GM18873 (cell line): ENCODE data around the gene CDO1.
"Not testable (repeated sequence)": the region's sequence is repeated elsewhere in the genome, so short reads cannot be mapped to it uniquely, and the experiment has no call there.

ENCODE experiments used
- ATAC-seq: cut with Tn5 transposase; IDR thresholded peaks from one replicate; pipeline ENCODE4 v1.9.1; 2021; ENCODE audit warnings: mild to moderate bottlenecking, moderate library complexity, moderate number of reproducible peaks; ENCODE audit not compliant: unreplicated experiment, low FRiP score

CDO1 gene

GRCh38 chr5:115831163-115831768 lies 14.8 kb upstream of the CDO1 start:
- ATAC-seq: peak; percentile 74

DNA sequence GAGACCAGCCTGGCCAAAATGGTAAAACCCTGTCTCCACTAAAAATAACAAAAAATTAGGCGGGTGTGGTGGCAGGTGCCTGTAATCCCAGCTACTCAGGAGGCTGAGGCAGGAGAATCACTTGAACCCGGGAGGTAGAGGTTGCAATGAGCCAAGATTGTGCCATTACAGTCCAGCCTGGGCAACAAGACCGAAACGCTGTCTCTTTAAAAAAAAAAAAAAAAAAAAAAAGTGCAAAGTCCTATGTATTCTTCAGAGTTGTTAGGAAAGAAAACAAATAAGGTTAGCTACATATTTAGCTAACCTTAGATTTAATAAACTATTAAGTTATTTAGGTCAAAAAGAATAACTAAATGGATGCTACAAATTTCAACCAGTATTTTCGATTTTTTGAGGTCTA lies 13.5 kb upstream of the CDO1 start:
- no peak for ATAC-seq

DNA sequence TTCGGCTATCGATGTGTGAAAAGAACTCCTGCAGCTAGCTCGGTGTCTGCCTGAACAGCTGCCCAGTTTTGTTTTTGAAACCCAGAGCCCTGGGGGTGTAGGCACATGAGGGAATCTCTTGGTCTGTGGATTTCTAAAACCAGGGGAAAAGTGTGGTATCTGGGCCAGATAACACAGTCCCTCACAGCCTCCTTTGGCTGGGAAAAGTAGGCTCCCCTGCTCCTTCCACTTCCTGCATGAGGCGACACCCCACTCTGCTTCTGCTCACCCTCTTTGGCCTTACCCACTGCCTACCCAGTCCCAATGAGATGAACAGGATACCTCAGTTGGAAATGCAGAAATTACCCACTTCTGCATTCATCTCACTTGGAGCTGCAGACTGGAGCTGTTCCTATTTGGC lies 9.5 kb upstream of the CDO1 start:
- no peak for ATAC-seq

- not testable (repeated sequence) for ATAC-seq
Measured at GRCh38 chr5:115824983-115825382, 8.5 kb upstream of the CDO1 start.

- no peak for ATAC-seq
Measured at GRCh38 chr5:115820846-115821245, 4.4 kb upstream of the CDO1 start.

DNA sequence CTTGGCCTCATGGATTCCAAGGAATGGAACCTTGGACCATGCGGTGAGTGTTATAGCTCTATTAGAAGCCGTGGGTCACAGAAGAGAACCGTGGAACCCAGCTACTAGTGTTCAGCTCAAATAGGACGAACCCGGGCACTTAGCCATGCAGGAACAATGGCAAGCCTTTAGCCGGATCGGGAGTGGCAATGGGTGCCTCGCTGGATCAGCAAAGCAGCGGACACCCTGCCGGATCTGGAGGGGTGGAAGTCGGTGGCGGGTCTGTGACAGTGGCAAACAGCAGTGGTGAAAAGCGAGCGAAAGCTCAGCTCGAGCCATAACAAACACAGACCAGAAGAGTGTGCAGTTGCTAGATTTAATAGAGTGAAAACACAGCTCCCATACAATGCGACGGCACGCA lies 2.4 kb upstream of the CDO1 start:
- no peak for ATAC-seq

DNA sequence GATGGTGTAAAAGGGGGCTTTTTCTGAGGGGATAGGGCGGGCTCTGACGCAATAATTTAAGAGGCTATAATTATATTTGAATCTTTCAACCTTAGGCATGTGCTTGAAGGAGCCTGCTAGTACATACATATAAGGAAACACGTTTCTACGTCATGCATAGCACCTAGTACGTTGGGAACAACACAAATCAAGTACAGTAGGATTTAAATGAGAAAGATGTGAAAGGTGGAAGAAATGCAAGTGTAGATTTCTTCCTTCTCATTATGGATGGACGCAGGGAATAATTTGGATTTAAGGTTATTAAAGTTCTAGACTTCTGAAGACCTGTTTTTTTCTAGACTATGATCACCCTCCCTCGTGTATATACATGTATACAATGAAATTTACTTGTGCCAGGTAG lies 927 bp upstream of the CDO1 start:
- no peak for ATAC-seq

- ATAC-seq: no peak
Measured at GRCh38 chr5:115815693-115816225, 700 bp downstream of the CDO1 start.

- no peak for ATAC-seq
Measured at GRCh38 chr5:115815006-115815692, 1.3 kb downstream of the CDO1 start.

DNA sequence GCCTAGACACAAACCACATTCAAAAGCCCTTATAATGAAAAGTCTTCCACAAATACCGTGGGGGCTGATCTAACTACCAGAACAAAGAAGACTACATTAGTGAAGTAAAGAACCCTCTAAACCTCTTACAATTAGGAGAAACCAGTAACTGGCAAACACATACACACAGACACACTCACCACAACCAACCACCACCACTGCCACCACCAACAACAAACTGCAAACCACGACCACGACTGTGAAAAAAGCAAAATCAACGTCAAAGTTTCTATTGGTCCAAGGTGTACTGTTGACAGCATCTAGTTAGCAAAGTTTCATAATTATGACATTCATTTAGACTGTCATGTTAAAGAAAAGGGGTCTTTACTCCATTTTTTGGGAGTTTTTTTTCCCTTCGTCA lies 2.7 kb downstream of the CDO1 start:
- no peak for ATAC-seq

DNA sequence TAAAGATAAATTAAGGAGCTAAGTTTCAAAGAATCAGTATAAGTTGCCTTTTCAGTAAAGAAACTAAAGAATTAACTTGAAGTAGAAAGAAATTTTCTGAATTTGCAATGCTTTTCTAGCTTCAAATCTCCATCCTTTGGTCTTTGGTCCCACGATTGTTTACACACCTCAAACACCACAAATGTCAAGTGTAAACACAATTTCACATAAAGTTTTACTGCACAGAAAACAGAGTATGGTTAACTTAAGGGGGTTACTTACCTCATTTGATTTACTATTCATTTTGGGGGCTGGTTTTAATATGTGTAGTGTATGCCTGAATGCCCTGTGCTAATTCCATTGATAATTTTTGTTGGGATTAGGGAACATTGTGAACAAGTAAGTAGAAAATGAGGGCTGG lies 4.1 kb downstream of the CDO1 start:
- no peak for ATAC-seq

GRCh38 chr5:115811406-115811805 lies 5.1 kb downstream of the CDO1 start:
- no peak for ATAC-seq

DNA sequence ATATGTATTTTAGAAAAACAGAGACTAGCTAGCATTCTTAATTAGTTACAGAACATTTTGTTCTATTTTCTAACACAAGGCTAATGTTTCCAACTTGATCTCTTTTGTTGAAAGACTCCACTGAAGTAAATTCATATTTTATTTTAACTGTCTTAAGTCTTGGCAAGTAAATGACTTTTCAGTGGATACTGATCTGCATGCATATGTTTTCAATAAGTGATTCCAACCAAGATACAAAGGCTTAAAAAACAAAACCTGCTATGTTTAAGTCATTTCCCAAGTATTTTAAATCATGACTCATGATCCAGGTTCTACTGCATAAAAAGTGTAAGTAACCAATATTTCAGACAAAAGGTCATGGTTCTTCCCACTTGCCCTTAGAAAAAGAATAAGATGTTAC lies 5.7 kb downstream of the CDO1 start:
- no peak for ATAC-seq

- no peak for ATAC-seq
Measured at GRCh38 chr5:115809946-115810345, 6.5 kb downstream of the CDO1 start.

DNA sequence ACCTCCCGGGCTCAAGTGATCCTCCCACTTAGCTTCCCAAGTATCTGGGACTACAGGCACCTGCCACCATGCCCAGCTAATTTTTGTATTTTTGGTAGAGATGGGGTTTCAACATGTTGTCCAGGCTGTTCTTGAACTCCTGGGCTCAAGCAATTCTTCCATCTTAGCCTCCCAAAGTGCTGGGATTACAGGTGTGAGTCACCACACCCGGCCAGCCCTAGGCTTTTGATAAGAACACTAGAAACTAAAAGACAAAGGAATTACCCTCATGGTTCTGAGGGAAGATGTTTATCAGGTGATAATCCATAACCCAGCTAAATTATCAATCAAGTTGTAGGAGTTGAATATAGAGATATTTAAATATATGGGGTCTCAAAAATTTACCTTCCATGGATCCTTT lies 8.4 kb downstream of the CDO1 start:
- ATAC-seq: not testable (repeated sequence)

GRCh38 chr5:115807654-115808052 lies 8.8 kb downstream of the CDO1 start:
- no peak for ATAC-seq

GRCh38 chr5:115806986-115807653 lies 9.3 kb downstream of the CDO1 start:
- ATAC-seq: no peak

DNA sequence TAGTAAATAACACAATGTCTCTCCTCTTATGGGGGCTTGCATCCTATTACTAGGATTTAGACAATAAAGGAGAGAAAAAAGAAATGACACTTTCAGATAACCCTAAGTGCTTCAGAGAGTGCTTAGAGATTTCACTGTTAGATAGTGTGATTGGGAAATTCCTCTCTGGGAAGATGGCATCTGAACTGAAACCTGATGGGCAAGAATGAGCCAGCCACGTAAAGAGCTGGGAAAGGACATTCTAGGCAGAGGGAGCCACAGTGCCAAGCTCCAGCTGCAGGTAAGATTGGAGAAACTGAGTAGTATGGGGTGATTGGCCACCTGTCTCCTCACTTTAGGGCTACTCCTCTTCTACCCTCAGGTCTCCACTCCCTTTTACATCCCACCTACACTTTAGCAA lies 14.5 kb downstream of the CDO1 start:
- no peak for ATAC-seq

DNA sequence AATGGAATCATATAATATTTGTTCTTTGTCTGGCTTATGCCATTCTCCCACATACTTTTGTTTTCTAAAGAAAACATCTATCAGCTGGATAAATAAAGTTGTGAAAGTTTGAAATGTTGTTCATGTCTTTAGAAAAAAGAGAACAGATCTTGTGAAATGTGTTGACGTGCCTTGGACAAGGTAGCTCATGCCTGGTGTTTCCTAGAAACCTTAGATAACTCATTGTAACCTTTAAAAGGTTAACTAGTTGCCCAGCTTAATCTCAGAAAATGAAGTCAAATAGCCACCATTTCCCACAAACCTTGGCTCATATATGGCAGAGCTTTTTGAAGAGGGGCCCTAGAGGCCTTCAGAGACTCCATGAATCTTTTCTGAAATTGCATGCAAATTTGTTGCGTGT lies 15.3 kb downstream of the CDO1 start:
- ATAC-seq: no peak

DNA sequence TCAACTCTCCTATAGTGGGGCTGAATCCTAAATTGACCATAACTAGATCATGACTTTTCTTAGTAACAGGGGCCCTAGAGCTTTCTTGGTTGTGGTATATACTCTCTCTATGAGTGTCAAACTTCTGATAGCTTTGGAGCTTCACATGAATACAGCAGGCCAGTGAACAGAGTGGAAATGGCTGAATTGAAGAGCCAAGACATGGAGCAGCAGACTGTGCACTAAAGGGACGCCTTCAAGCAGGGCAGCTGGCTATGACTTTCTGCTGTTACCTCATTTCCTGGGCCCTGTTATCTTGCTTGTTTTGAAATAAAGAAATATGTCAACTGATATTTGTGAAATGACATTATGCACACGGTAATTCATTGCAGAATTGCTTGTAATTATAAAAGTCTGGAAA lies 16.4 kb downstream of the CDO1 start:
- no peak for ATAC-seq

DNA sequence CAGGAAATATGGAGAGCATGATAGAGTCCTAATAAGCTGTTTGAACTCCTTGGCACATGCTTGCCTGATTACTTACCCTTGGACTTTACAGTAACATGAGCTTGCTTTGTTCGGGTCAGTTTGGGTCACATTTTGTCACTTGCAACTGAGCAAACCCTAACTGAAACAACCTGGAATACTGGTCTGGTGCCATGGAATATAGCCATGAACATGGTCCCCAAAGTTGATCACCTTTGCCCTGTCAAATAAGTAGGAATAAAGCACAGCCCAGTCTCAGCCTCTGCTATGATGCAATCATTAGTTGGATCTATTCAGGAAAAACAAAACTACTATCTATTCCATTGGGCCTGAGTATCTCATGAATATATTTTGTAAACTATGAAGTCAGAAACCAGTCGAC lies 18.2 kb downstream of the CDO1 start:
- ATAC-seq: no peak

GRCh38 chr5:115796656-115797055 lies 19.8 kb downstream of the CDO1 start:
- ATAC-seq: no peak
